ENCODE data around the gene STARD3.

STARD3 gene

GRCh38 chr17:39674179-39674578, 37.2 kb downstream of the STARD3 start:
- no peak for DNase-seq

GRCh38 chr17:39674702-39675389, 37.9 kb downstream of the STARD3 start:
- DNase-seq = no peak

GRCh38 chr17:39675390-39676082, 38.6 kb downstream of the STARD3 start:
- DNase-seq = no peak

- DNase-seq = peak; percentile 27
These were observed 39.4 kb downstream of the STARD3 start for GRCh38 chr17:39676198-39676819.

- DNase-seq = no peak
These were observed 40.1 kb downstream of the STARD3 start for GRCh38 chr17:39677072-39677471.

- DNase-seq = no peak
These were observed 40.8 kb downstream of the STARD3 start for GRCh38 chr17:39677542-39678339.

- no peak for DNase-seq
These were observed 41.6 kb downstream of the STARD3 start for GRCh38 chr17:39678340-39679116.

- no peak for DNase-seq
These were observed 42.7 kb downstream of the STARD3 start for GRCh38 chr17:39679521-39680192.

- no peak for DNase-seq
These were observed 46.5 kb downstream of the STARD3 start for GRCh38 chr17:39683295-39683939.

- no peak for DNase-seq
These were observed 47.6 kb downstream of the STARD3 start for GRCh38 chr17:39684369-39685192.

GRCh38 chr17:39687101-39687545, 50.2 kb downstream of the STARD3 start:
- DNase-seq = no peak

GRCh38 chr17:39687546-39688474, 50.9 kb downstream of the STARD3 start, which contains the start of gene PGAP3:
Gene PGAP3 (minus strand): TSS chr17:39688057. CDS start chr17:39688014, 43 bp downstream.
- DNase-seq = peak; percentile 76

GRCh38 chr17:39688475-39688835, 51.5 kb downstream of the STARD3 start:
- DNase-seq = no peak

- no peak for DNase-seq
These were observed 52.0 kb downstream of the STARD3 start for GRCh38 chr17:39688945-39689344.

- no peak for DNase-seq
These were observed 57.6 kb downstream of the STARD3 start for GRCh38 chr17:39694593-39694992.

- DNase-seq = no peak
These were observed 58.1 kb downstream of the STARD3 start for GRCh38 chr17:39695089-39695474.

- no peak for DNase-seq
These were observed 59.8 kb downstream of the STARD3 start for GRCh38 chr17:39696731-39697130.

GRCh38 chr17:39697961-39698360, 61.0 kb downstream of the STARD3 start:
- no peak for DNase-seq
